HG03108 (cell line): ENCODE data around the gene TNPO3.
"Not testable (repeated sequence)": the region's sequence is repeated elsewhere in the genome, so short reads cannot be mapped to it uniquely, and the experiment has no call there.

Experiments used
- ATAC-seq: cut with Tn5 transposase; IDR thresholded peaks from one replicate; pipeline ENCODE4 v1.9.1; 2021; ENCODE audit warnings: moderate library complexity; ENCODE audit not compliant: unreplicated experiment

TNPO3 gene

DNA sequence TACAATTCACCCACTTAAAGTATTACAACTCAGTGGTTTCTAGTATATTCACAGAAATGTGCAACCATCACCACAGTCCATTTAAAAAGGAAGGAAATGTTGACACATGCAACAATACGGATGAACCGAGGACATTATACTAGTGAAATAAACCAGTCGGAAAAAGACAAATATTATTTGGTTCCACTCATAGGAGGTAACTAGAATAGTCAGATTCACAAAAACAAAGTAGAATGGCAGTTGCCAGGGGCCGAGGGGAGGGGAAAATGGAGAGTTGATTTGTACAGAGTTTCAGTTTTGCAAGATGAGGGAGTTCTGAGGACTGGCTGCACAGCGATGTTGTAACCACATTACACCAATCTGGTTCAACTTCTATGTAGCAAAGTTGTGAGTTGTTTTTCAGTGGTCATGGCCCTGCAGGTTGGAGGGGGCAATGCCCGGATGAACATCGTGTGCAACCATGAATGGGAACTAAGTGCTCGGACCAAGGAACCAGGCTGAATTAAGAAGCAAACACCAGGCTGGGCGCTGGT, 17.6 kb upstream of the TNPO3 start:
- ATAC-seq, result no peak

DNA sequence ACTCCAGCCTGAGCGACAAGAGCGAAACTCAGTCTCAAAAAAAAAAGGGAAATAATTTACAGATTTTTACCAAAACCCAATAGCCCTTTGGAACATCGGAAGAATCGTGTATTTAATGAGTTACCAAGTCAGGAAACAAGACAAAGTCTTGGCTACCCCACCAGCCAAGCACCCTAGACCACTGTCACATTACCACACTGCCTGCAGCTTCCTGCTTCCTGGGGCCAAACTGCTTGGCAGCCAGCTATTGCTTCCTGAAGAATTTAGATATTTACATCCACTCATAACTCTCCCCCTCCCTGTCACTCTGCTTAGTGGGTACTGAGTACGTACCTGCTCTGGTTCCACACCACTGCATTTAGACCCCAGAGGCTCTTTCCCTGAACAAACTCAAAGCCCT, 14.1 kb upstream of the TNPO3 start:
- no peak for ATAC-seq

DNA sequence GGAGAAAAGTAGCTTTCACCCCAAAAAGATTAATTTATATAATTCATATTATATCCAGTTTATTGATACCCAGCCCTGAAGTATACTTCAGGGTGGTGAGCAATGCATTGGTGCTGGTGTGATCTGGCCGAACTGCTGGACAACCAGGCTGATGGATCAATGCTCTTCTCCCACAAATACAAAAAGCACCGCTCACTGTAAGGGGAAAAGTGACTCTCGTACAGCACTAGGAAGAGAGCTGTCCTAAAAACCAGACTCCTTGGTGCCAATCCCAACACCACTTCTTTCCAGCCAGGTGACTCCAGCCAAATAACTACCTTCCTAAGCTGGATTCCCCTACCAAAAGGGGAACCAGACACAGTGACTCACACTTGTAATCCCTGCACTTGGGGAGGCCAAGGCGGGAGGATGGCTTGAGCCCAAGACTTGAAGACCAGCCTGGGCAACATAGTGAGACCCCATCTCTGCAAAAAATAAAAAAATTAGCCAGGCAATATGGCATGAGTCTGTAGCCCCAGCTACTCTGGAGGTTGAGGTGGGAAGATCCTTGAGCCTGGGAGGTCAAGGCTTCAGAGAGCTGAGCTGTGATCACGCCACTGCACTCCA, 13.1 kb upstream of the TNPO3 start:
- ATAC-seq, result no peak

DNA sequence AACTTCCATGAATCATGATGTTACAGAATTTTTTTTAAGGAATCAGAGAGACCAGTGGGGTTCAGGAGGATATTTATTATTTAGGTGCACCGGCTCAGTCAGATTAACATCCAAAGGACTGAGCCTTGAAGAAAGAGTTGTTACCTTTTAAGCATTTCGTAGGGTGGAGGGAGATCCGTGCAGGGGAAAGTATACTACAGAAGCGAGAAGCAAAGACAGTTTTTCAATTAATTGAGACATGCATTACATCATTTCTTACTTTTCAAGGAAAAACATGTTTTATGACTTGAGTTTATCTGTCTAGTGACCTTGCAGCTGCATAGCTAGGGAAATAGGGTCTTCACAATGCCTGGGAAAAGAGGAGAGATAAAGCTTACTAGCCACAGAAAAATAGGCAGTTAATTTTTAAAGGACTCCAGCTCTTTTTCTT, 12.2 kb upstream of the TNPO3 start:
- not testable (repeated sequence) for ATAC-seq

DNA sequence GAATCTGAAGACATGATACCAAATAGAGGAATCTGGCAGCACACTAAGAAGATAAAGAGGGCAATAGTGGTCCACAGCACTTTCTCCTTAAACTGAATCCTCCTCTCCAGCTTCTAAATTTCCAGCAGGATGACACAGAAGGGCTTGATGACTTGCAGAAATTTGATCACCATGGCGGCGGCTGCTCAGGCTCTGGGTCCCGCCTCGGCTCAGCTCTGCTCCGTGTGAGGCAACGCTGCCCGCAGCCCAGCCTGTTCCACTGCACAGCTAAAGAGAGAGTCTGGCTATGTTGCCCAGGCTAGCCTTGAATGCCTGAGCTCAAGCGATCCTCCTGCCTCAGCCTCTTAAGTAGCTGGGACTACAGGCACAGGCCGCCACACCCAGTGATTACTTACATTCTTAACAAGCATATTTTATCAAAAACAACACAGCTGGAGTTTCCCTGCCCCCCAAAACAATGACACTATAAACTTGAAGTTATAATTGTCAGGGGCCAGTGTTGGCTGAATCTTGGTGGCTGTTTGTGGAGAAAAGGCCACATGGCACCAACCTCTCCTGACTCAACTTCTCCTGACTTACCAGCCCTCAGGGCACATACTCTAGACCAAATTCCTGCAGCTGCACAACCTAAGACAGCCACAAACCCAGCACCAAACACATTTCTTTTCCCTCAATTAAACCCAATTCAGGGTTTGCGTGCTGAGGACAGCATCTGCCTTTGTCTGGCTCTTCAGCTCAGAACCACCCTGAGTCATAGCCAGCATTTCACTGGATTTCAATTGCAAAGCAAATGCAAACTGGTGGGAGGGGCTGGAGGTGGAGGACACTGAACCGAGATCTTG, 11.6 kb upstream of the TNPO3 start:
- no peak for ATAC-seq

DNA sequence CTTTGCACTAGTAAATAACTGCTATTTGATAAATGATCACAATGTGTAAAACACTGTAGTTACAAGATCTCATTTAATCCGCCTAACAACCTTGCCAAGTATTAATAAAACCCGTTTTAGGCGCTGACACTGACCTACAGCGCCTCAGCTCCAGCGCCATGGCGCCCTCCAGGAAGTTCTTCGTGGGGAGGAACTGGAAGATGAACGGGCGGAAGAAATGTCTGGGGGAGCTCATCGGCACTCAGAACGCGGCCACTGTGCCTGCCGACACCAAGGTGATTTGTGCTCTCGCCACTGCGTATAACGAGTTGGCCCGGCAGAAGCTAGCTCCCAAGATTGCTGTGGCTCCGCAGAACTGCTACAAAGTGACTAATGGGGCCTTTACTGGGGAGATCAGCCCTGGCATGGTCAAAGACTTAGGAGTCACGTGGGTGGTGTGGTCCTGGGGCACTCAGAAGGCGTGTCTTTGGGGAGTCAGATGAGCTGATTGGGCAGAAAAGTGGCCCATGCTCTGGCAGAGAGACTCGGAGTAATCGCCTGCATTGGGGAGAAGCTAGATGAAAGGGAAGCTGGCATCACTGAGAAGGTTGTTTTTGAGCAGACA, 1.1 kb upstream of the TNPO3 start:
- ATAC-seq, result no peak

DNA sequence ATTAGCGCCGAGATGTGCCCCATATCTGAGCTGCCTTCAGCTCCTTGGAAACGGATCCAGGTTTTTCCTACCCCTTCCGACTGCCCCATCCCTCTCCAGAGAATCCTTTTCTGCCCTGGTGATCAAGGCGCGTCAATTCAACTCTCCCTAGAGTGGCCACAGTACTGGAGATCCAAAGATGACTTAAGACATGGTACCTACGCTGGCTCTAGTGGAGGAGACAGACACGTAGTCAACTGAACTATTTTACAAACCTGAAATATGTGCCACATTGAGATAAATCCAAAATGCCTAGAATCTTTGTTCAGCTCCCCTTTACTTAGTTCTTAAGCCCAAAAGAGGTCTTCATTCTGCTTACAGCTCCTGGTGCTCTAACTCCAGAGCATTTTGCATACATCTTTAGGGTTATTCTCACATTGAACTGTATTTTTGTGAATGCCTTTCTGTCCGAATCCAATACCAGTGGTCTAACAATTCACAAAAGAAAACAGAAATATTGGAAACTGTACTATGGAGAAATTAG, 444 bp upstream of the TNPO3 start:
- peak; percentile 12 for ATAC-seq

DNA sequence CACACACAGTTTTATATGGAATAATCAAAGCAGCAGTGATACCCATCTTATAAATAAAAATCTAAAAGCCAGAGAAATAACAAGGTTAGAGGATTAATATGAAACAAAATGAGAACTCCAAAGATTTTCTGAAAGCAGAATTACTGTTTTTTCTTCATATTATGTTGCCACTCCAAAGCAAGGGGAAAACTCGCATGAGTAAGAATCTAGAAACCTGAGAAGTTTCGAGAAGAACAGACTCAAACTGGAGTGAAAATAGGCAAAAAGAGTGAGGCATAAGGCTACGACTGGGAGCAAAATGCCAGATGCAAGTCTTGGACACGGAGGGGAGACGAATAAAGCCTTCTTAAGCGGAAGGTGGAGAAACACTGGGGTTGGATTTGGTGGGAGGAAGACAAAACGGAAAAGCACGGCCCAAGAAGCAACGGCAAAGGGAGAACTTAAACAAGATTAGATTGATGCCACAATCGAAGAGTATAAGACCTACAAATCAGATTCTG, 923 bp downstream of the TNPO3 start:
- ATAC-seq, result no peak

DNA sequence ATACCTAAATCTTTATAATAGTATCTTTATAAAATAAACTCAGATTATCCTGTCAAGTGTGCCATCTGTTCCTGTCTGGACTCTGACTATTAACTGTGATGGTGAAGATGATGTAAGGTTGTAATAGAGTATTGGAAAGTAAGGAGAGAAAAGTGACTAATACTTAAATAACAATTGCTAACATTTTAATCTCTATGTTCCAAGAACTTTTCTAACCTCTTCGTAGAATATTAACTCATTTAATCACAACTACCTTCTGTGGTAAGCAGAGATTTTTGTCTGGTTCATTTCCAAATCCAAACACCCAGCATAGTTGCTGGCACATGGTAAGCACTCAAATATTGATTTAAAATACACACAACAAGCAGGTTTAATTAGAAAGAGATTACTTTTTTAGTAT, 2.5 kb downstream of the TNPO3 start:
- ATAC-seq, result no peak

DNA sequence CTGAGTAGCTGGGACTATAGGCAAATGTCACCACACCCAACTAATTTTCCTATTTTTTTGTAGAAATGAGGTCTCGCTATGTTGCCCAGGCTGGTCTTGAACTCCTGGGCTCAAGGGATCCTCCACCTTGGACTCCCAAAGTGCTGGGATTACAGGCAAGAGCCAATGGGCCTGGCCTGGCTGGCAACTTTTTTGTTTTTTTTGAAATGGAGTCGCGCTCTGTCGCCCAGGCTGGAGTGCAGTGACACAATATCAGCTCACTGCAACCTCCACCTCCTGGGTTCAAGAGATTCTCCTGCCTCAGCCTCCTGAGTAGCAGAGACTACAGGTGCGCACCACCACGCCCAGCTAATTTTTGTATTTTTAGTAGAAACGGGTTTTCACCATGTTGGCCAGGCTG, 3.5 kb downstream of the TNPO3 start:
- not testable (repeated sequence) for ATAC-seq

DNA sequence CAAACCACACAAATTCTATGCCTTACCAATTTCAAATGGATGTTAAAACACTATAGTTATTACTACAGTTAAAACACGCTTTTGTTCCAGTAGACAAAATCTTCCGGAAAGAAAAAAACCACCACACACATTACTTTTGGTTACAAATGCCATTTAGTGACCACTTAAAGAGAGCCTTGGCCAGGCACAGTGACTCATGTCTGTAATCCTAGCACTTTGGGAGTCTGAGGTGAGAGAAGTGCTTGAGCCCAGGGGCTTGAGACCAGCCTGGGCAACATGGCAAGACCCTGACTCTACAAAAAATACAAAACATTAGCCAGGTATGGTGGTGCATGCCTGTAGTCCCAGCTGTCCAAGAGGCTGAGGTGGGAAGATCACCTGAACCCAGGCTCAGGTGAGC, 7.2 kb downstream of the TNPO3 start:
- ATAC-seq, result no peak

DNA sequence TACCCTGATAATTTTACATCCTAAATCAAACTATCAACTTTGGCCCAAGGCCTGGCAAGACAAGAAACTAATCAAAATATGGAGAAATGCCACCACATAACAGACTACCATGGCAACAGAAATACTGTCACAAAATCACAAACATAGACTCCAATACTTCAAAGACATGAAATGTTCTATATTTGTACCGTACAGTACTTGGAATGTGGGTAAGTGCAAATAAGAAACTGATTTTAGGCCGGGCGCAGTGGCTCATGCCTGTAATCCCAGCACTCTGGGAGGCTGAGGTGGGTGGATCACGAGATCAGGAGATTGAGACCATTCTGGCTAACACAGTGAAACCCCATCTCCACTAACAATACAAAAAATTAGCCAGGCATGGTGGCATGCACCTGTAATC, 9.2 kb downstream of the TNPO3 start:
- ATAC-seq, result no peak

DNA sequence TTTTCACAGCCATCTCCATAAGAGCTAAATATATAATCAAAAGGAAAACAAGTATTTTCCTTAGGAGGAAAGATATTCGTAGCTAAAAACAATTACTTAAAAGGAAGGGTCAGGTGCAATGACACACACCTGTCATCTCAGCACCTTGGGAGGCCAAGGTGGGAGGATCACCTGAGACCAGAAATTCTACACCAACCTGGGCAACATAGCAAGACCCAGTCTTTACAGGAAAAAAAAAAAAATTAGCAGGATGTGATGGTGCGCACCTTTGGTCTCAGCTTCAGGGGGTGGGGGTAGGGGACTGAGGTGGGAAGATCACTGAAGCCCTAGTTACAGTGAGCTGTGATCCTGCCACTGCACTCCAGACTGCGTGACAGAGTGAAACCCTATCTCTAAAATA, 11.9 kb downstream of the TNPO3 start:
- no peak for ATAC-seq

DNA sequence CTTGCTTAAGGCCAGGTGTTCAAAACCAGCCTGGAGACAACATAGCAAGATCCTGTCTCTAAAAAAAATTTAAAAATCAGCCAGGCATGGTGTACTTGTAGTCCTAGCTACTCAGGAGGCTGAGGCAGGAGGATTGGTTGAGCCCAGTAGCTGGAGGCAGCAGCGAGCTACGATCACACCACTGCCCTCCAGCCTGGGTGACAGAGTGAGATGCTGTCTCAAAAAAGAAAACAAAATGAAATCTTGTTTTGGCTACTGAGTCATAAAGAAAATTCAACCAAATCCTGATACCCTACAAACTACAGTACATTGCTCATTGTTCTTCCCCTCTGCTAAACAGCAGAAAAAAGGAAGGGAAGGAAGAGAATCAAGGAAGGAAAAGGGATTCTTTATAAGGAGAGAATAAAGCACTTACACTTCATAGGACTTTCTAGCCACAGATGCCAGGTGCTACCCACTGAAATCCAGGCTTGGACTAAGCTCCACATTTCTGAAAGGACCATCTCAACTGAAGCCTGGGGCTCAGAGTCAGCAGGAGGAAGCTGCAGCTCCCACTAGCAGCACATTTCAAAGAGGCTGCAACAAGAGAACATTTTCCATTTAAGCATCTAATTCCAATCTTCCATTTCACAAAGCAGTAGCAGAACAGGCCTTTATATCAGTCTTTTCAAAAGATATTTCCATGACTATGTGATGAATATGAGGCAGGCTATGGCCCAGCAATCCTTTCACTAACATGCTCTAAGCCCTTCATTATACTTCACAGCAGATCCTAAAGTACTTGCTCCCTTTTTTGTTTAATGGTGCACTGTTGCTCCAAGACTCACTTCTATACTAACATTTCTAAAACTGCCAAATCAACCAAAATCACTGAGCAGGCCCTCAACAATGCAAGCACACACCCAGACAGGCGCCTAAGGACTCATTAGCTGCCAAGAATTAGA, 13.5 kb downstream of the TNPO3 start:
- no peak for ATAC-seq

DNA sequence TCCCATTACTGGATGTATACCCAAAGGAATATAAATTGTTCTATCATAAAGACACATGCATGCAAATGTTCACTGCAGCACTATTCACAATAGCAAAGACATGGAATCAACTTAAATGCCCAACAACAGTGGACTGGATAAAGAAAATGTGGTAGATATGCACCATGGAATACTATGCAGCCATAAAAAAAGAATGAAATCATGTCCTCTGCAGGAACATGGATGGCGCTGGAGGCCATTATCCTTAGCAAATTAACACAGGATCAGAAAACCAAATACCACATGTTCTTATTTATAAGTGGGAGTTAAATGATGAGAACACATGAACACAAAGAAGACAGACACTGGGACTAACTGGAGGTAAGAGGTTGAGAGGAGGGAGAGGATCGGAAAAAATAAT, 16.4 kb downstream of the TNPO3 start:
- not testable (repeated sequence) for ATAC-seq

DNA sequence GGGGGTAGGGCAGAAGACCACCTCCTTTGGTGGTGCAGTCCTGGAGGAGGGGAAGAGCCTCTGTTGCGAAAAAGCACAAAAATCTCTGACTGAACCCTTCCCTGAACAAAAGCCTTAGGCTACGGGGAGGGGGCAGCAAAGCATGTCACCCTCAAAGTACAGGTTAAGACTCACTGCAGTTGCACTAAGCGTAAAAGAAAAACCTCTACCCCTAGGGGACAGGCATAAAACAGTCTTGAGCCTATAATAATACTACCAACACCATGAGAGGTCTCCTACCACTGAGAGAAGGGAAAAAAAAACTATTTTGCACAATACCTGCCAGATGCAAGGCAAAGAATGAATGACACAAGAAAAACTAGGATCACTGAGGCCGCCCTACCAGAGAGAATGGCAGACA, 17.3 kb downstream of the TNPO3 start:
- ATAC-seq, result no peak

DNA sequence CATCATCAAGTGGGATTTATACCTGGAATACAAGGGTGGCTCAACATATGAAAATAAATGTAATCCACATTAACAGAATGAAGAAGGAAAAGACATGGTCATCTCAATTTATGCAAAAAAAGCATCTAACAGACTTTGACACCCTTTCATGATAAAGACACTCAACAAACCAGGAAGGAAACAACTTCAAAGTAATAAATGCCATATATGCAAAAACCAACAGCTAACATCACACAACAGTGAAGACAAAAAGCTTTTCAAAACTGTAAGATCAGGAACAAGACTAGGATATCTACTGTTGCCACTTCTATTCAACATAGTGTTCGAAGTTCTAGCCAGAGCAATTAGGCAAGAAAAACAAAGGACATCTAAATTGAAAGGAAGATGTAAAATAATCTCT, 22.9 kb downstream of the TNPO3 start:
- no peak for ATAC-seq

DNA sequence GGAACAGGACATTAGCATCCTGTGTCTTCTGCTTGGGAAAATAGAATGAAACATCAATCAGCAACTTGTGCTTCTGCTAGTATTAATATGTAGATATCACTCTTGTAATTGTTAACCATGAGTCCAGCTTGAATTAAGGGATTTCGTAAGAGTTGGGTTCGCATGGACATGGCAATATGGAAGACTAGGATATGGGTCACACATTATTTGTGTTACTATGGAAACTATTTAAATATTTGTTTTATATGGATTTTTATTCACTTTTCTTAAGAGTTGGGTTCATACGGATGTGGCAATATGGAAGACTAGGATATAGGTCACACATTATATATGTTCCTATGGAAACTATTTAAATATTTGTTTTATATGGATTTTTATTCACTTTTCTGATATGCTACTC, 24.5 kb downstream of the TNPO3 start:
- no peak for ATAC-seq

DNA sequence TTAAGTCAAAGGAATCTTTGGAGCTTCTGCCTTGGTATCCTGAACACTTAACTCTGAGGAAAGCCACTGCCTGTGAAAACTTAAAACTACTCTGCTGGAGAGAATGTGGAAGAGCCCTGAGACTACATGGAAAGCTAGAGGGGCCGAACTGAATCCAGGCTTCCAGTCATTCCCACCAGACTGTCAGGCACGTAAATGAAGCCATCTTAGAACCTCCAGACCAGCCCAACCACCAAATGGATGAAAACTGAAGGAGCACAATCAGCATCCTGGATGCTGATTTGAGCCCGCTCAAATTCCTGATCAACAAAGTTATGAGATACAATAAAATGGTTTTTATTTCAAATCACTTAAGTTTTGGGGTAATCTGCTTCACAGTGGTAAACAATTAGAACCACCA, 30.8 kb downstream of the TNPO3 start:
- no peak for ATAC-seq

DNA sequence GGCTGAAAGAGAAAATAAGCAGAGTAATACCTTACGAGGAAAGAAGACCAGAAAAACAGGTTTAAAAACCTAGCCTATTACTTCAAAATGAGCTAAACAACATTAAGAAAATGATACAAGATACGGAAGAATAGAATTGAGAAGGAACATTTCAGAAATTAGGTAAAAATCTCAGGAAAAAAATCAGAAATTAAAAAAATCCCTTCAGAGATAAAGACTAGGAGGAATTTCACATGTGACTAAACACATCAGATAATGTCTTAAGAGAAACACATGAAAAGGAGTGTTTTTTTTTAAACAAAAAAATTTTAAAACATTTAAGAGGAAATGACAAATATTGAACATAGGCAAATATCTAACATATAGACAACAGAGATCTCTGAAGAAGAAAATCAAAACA, 33.3 kb downstream of the TNPO3 start:
- ATAC-seq, result no peak
